Measurements from ENCODE around the gene TULP4.
"Not testable (repeated sequence)": the region's sequence is repeated elsewhere in the genome, so short reads cannot be mapped to it uniquely, and the experiment has no call there.

Gene TULP4

DNA sequence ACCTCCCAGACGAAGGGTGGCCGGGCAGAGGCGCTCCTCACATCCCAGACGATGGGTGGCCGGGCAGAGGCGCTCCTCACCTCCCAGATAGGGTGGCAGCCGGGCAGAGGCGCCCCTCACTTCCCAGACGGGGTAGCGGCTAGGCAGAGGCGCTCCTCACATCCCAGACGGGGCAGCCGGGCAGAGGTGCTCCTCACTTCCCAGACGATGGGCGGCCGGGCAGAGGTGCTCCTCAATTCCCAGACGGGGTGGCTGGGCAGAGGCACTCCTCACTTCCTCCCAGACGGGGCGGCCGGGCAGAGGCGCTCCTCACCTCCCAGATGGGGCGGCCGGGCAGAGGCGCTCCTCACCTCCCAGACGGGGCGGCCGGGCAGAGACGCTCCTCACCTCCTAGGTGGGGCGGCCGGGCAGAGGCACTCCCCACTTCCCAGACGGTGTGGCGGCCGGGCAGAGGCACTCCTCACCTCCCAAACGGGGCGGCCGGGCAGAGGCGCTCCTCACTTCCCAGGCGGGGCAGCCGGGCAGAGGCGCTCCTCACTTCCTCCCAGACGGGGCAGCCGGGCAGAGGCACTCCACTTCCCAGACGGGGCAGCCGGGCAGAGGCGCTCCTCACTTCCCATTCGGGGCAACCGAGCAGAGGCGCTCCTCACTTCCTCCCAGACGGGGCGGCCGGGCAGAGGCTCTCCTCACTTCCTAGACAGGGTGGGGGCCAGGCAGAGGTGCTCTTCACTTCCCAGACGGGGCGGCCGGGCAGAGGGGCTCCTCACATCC, 37.4 kb downstream of the TULP4 start:
- DNase-seq; in situ Hi-C loops (cut with HindIII; ENCODE audit: low pct_ligation_motif_present, low pct_unique_long_range_greater_than_20kb, low sequenced_read_pairs): not testable (repeated sequence)

DNA sequence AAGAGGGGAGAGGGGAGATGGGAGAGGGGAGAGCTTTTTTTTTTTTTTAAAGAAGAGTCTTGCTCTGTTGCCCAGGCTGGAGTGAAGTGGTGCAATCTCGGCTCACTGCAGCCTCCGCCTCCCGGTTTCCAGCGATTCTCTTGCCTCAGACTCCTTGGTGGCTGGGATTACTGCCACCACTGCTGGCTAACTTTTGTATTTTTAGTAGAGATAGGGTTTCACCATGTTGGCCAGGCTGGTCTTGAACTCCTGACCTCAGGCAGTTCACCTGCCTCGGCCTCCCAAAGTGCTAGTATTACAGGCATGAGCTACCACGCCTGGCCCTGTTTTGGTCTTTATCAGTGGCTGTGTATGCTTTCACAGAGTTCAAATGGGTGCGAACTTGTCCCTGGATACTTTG, 38.5 kb downstream of the TULP4 start:
- in situ Hi-C loops (cut with HindIII; ENCODE audit: low pct_ligation_motif_present, low pct_unique_long_range_greater_than_20kb, low sequenced_read_pairs); DNase-seq: not testable (repeated sequence)

DNA sequence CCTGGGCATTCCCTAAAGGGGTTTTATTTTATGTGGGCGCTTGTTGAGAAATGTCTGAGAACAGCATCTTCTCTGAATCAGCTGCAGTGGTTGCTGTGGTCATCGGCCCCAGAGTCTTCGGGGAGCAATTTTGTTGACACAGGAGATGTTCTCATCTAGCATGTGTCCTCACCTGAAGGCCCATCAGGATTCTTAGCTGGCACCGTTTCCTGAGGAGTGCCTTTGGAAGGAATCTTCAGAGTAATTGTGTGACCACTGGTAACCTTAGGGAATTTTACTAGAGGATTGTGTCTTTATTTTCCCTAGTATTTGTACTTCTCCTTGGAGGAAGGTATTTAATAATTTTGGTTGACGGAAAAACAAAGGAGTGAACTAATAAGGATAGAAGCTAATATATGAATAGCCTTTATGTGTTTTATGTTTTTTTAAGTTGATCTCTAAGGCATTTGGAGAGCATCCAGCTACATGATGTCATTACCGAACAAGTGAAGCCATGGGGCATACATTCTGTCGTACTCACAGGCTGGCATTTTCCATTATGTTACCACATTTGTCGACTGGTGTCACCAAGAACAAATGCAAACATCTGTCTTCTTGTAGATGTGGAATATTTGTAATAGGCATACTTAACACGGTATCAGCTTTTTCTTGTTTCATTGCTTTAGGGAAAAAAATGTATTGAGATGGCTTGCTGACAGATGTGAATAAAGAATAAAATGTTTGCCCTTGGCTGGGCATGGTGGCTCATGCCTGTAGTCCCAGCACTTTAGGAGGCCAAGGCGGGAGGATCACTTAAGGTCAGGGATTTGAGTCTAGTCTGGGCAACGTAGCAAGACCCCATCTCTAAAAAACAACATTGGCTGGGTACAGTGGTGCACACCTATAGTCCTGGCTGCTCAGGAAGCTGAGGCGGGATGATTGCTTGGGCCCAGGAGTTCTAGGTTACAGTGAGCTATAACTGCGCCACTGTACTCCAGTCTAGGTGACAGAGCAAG, 41.9 kb downstream of the TULP4 start:
- no peak for DNase-seq

DNA sequence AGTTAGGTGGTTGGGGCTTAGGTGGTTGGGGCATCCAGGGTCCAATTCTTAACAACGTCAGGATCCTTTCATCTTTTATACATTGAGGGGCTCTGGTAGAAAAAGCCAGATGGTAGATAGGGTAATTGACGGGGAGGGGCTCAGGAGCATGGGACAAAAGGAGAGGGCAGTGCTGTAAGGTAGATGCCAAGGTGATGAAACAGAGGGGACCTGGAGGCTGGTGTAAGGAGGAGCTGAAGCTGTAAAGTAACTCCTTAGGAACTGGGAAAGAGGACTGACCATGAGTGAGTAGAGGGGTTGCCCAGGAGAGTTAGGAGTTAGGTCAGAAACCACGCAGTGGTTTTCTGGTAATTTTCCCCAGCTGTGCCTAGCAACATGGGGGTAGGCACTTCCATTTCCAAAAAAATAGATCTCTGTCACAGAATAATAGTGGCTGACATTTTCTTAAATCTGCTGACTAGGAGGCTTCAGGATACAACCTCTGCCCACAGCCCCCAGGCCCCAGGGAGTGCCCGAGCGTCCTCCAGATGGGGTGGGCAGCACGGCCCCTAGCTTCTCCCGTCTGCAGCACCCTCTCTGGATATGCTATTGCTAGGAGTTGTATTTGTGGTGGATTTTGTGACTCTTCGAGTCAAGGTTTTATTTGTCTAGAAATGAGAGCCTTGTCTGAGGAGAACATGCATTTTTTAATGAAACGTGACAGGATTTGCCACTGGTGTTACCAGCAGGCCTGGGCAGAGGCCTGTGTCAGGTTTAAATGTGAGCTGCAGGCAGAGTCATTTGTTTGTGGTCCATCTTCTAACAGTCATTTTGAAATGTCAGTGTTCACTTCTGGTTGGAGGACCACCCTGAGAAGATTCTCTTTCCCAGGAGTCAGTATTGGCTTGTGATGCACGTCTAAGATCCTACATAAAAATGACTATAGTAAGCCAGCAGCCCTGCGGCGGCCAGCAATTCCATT, 44.6 kb downstream of the TULP4 start:
- in situ Hi-C loops (cut with HindIII; ENCODE audit: low pct_ligation_motif_present, low pct_unique_long_range_greater_than_20kb, low sequenced_read_pairs), result no loop called here
- no peak for DNase-seq

More for the DNA sequence above, 41.9 kb downstream of the TULP4 start:
- in situ Hi-C loops (cut with HindIII; ENCODE audit: low pct_ligation_motif_present, low pct_unique_long_range_greater_than_20kb, low sequenced_read_pairs), result no loop called here

DNA sequence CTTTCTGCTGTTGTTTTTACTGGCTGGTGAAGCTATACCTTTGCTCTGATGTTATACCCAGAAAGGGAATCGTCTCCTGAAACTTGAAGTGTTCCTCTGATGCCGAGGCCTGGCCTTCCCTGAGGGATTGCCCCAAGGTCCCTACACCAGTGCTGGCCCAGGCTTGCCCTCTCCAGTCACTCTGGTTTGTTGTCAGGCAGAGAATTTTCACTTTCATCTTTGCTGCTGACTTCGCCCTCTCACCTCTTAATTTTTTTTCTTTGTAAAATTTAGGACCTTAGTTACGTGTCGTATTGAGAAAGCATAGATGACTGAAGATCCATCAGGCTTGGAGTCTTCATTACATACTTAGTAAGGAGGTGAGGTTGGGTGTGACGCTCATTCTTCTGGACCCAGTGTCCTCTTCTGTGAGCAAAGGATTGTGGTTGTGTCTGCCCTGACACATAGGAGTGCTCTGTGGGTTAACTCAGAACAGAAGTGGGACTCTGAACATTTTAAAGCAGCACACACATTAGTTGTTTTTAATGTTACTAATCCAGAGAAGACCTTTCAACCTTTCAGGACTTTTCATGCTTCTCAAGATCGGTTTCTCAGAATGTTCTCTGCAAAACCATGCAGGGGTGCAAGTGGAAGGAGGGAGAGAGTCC, 45.4 kb downstream of the TULP4 start:
- DNase-seq, result no peak
- in situ Hi-C loops (cut with HindIII; ENCODE audit: low pct_ligation_motif_present, low pct_unique_long_range_greater_than_20kb, low sequenced_read_pairs), result no loop called here

DNA sequence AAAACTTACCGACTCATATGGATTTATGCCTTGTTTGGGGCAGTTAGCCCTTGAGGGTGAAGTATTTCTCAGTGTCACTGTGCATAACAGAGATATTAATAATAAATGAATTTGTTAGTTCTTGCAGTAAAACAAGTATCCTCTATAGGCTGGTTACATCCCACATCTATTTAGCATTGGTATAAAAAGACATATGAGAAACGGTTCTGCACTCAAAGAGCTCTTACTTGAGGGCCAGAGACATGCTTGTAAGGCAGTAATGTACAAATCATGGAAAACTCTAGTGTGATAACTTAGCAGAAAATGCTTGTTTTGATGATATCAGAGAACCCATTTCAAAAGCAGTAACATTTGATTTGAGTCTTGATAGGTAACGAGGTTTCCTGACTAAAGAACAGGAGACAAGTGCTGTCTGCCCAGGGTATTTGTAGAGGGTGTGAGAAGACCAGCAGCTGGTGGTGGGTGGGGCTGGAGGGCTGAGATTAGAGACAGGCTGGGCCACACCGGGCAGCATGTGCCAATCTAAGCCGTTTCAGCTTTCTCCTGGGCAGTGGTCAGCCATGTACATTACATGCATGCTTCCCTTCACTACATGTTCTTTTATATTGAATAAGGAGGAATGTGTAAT, 46.3 kb downstream of the TULP4 start:
- in situ Hi-C loops (cut with HindIII; ENCODE audit: low pct_ligation_motif_present, low pct_unique_long_range_greater_than_20kb, low sequenced_read_pairs), result no loop called here
- no peak for DNase-seq

DNA sequence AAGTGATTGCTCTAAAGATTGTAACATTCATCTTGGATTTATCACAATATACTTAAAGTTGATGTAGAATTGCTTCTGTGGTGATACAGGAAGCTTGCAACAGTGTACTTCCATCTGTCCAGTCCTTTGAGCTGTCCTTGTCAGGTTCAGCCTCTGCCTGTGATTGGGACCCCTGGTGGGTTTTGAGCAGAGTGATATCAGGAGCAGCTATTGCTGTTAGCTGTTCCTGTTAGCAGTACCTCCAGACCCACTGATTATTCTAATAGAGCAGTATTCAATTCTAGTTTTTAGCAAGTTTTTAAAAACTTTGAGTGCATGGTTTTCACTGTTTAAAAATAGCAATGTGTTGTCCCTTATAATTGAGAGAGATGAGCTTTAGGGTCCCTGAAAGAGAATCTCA, 48.8 kb downstream of the TULP4 start:
- no peak for DNase-seq

DNA sequence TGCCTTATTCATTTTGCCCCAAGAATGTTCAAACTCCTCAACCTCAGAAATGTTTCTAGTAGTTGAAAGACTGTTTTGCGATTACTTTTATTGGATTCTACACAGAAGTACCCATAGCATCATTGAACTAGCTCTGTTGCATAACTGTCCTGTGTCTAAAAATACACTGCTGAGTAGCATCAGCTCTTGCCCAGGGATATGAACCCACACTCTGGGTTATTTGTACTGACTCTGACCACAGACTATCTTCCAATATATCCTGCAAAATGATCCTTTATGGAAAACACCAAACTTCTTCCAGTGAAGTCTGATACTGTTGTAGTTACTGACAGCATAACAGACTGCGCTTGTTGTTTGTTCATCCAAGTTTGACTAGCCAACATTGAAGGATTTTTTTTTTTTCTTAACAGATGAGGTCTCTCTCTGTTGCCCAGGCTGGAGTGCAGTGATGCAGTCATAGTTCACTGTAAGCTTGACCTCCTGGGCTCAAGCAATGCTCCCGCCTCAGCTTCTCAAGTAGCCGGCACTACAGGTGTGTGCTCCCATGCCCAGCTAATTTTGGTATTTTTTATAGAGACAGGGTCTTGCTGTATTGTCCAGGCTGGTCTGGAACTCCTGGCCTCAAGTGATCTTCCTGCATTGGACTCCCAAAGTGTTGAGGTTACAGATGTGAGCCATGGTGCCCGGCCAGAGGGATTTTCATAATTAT, 49.9 kb downstream of the TULP4 start:
- no peak for DNase-seq
- in situ Hi-C loops (cut with HindIII; ENCODE audit: low pct_ligation_motif_present, low pct_unique_long_range_greater_than_20kb, low sequenced_read_pairs), result no loop called here

More for the DNA sequence above, 48.8 kb downstream of the TULP4 start:
- in situ Hi-C loops (cut with HindIII; ENCODE audit: low pct_ligation_motif_present, low pct_unique_long_range_greater_than_20kb, low sequenced_read_pairs), result no loop called here

DNA sequence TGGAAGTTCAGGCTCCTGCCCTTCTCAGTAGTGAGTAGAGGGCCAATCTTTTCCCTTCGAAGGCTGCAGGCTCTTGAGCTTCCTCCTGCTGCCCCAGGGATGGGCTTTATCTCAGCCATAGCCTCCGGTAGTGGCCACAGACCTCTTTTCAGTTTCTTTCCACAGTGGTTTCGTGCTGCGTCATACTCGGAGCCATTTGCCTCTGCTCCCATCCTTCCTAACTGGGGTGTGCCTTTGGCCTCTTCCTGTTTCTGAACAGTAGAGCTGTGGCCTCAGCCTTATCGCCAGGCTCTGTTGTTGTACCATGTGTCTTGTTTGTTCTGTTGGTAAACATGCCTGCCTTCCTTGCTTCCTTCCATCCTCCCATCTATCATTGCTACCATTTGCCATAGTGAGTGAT, 54.1 kb downstream of the TULP4 start:
- DNase-seq, result no peak
- in situ Hi-C loops (cut with HindIII; ENCODE audit: low pct_ligation_motif_present, low pct_unique_long_range_greater_than_20kb, low sequenced_read_pairs), result no loop called here

DNA sequence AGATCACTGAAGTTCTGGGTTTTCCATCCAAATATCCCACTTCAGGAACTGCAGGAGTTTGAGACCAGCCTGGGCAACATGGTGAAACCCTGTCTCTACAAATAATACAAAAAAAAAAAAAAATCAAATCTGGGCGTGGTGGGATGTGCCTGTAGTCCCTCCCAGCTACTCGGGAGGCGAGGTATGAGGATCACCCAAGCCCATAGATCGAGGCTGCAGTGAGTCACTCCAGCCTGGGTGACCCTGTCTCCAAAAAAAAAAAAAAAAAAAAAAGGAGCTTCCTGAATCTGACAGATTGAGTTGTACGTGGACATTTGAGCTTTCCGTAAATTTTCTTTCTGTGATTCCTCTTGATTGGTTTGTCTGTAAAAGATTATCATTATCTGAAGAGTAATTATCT, 55.6 kb downstream of the TULP4 start:
- DNase-seq, result no peak
- in situ Hi-C loops (cut with HindIII; ENCODE audit: low pct_ligation_motif_present, low pct_unique_long_range_greater_than_20kb, low sequenced_read_pairs), result no loop called here

DNA sequence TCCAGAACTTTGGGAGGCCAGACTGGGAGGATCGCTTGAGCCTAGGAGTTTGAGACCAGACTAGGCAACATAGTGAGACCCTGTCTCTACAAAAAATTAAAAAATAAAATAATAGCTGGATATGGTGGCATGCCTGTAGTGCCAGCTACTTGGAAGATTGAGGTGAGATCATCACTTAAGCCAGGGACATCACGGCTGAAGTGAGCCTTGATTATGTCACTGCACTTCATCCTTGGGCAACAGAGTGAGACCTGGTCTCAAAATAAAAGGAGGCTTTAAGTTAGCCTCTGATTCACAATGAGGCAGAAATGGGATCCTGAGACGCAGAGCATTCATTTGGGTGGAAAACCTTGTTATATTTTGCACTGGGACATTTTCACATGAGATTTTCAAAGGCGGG, 57.0 kb downstream of the TULP4 start:
- DNase-seq, result peak; percentile 66

DNA sequence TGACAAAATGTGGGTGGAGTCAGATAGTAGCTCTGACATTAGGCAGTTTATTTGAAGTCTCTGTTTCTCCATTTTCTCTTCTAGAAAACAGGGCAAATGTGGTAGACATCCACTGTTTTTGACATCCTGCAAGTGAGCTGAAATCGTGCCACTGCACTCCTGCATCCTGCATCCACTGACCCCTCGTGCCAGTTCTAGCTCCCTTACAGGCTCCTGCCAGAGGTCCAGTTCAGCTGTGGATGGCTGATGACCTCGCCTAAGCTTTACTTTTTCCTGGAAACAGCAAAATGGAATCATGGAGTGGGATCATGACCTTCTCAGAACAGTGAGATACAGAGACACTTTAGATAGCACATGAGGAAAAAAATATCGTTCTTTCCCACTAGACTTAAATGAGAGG, 58.5 kb downstream of the TULP4 start:
- no peak for DNase-seq
- in situ Hi-C loops (cut with HindIII; ENCODE audit: low pct_ligation_motif_present, low pct_unique_long_range_greater_than_20kb, low sequenced_read_pairs), result no loop called here

More for the DNA sequence above, 57.0 kb downstream of the TULP4 start:
- in situ Hi-C loops (cut with HindIII; ENCODE audit: low pct_ligation_motif_present, low pct_unique_long_range_greater_than_20kb, low sequenced_read_pairs), result no loop called here

DNA sequence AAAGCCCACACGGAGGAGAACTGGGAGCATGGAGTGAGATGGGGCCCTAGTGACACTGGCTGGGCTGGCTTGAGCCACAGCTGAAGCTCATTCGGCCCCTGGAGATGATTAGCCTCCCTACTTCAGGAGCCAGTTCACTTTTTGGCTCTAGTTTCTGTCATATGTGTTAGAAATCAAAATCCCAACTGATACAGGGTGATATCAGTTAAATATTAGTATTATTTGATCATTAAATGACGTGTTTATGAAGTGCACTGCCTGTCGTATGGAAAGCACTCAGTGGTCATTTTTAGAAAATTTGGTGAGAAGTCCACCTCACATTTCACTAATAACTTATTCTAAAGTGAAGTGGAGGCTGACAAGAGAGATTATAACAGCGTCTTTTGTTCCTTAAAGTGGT, 59.0 kb downstream of the TULP4 start:
- in situ Hi-C loops (cut with HindIII; ENCODE audit: low pct_ligation_motif_present, low pct_unique_long_range_greater_than_20kb, low sequenced_read_pairs), result no loop called here

DNA sequence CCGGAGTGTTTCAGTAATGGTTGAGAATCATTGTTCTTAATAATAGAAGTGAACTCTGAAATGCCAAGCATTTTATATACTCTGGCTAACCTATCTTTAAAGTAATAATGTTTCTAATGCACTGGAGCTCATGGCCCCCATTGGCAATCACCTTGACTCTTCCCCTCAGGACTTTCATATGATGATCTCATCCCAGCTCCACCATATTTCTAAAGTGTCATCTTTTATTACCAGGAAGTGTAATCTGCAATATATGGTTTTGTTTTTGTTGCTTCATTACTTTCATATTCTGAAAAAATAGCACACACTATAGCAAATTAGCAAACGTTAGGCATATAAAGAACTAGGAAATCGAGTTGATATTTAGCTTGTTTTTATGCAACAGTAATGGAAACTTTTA, 60.3 kb downstream of the TULP4 start:
- in situ Hi-C loops (cut with HindIII; ENCODE audit: low pct_ligation_motif_present, low pct_unique_long_range_greater_than_20kb, low sequenced_read_pairs), result no loop called here
- no peak for DNase-seq

More for the DNA sequence above, 59.0 kb downstream of the TULP4 start:
- DNase-seq, result no peak

DNA sequence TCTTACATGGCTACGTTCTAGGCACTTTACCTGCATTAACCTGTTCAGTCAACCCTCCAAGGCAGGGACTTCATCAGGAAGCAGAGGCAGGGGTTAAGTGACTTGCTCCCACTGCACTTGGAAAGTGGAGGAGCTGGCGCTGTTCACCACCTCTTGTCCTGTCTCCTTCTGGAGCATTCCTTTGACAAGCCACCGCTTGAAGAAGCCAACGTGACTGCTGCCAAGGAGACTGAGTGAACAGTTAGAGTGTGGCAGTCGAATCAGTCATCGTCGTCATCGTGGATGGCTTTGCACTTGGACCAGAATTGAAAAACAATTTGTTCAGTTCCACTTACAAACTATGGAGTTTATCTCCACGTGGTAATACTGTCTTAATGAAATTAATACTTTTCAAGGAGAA, 60.9 kb downstream of the TULP4 start:
- in situ Hi-C loops (cut with HindIII; ENCODE audit: low pct_ligation_motif_present, low pct_unique_long_range_greater_than_20kb, low sequenced_read_pairs), result no loop called here
- DNase-seq, result no peak

DNA sequence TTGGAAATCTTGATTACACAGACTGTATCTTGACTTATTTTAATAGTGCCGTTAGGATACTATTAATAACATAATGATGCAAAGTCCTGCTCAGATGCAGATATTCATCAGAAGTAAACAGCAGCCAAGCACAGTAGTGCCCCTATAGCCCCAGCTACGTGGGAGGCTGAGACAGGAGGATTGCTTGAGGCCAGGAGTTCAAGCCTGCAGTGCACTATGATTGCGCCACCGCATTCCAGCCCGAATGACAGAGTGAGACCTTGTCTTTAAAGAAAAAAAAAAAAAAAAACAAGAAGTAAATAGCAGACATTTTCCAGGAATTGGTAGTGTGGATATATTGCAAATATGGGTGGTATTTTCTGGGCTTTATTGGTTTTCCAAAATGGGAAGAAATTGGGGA, 61.8 kb downstream of the TULP4 start:
- in situ Hi-C loops (cut with HindIII; ENCODE audit: low pct_ligation_motif_present, low pct_unique_long_range_greater_than_20kb, low sequenced_read_pairs), result no loop called here
- no peak for DNase-seq

DNA sequence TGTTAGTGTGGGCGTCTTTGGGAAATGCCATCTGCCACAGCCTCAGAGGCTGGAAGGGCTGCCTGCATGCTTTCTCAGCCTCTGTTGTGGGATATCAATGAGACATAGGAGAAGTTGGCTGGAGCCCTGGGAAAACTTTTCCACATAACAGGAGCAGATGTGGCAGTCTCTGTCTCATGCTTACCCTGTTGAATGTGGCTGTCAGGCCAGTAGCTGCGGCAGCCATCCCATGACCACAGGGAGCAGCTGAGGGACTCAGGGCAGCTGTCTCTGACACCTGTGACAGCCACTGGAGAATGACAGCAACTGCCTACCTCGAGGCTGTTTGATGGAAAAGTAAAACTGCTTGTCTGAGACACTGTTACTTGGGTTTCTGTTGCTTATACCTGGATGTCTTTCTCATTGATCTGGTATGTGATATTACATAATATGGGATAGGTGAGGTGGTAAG, 64.4 kb downstream of the TULP4 start:
- in situ Hi-C loops (cut with HindIII; ENCODE audit: low pct_ligation_motif_present, low pct_unique_long_range_greater_than_20kb, low sequenced_read_pairs), result no loop called here
- DNase-seq, result no peak
